ENCODE results near the gene JPT1.

- TF ChIP-seq EZH2 (IDR thresholded peaks at IDR 0.05; ENCODE audit: borderline replicate concordance), result no peak
- TF ChIP-seq CTCF (IDR thresholded peaks at IDR 0.05; ENCODE audit: poor library complexity), result no peak
These were observed 27.5 kb upstream of the JPT1 start for GRCh38 chr17:75181608-75182318.
